Measurements from ENCODE around the gene CLDN10. TPM values are rescaled to one million over a fixed set of nuclear protein-coding genes. Genes with fewer than 3 reads are reported as not detected.

CLDN10 gene
- total RNA-seq, 4 donors from 2014 or later = 1.3 to 9.5 TPM; not detected in 2

GRCh38 chr13:95530178-95530577, 22.3 kb upstream of the CLDN10 start:
- peaks cover 0 to 8% (median 0%) of the 10 kb centered on the region in 4 donors for H3K27me3 ChIP-seq
- TF ChIP-seq CTCF (IDR thresholded peaks at IDR 0.05) (peak in 1 of 6 experiments; percentile 11), POLR2A (IDR thresholded peaks at IDR 0.05) (no peak)
- no peak overlapping the region for H3K4me3 ChIP-seq
- peak overlapping the region in 1 of 4 donors; percentile 44 for H3K27ac ChIP-seq
- WGBS, 2 donors = 4 to 23% methylated on average over 5 of the region's 5 CpGs
- no peaks in the 10 kb centered on the region for H3K36me3 ChIP-seq
- H3K4me1 ChIP-seq = peaks cover 5 to 26% (median 8%) of the 10 kb centered on the region in 3 donors
- no peaks in the 10 kb centered on the region for H3K9me3 ChIP-seq
- intact Hi-C loops (cut with DNase I) = no loop called here
- no peak for DNase-seq

- Histone ChIP-seq H3K27ac (no peak overlapping the region), H3K4me1 (peaks cover 9 to 47% (median 15%) of the 10 kb centered on the region in 3 donors), H3K36me3 (no peaks in the 10 kb centered on the region), H3K9me3 (no peaks in the 10 kb centered on the region), H3K27me3 (peaks cover 0 to 8% (median 0%) of the 10 kb centered on the region in 4 donors), H3K4me3 (no peak overlapping the region)
- DNase-seq = no peak
- TF ChIP-seq CTCF (IDR thresholded peaks at IDR 0.05) (no peak), POLR2A (IDR thresholded peaks at IDR 0.05) (no peak)
- intact Hi-C loops (cut with DNase I) = no loop called here
- WGBS, 2 donors = 66 to 75% methylated on average over 7 of the region's 7 CpGs
Observed at GRCh38 chr13:95533545-95534160, 18.9 kb upstream of the CLDN10 start.

GRCh38 chr13:95535243-95535642, 17.3 kb upstream of the CLDN10 start:
- no peak overlapping the region for H3K4me3 ChIP-seq
- H3K4me1 ChIP-seq = peaks cover 4 to 40% (median 12%) of the 10 kb centered on the region in 3 donors
- peaks cover 0 to 8% (median 0%) of the 10 kb centered on the region in 4 donors for H3K27me3 ChIP-seq
- 39 to 40% methylated on average over 3 of the region's 3 CpGs for WGBS, 2 donors
- H3K9me3 ChIP-seq = no peaks in the 10 kb centered on the region
- TF ChIP-seq POLR2A (IDR thresholded peaks at IDR 0.05) (no peak), CTCF (IDR thresholded peaks at IDR 0.05) (no peak)
- no peaks in the 10 kb centered on the region for H3K36me3 ChIP-seq
- DNase-seq = no peak
- H3K27ac ChIP-seq = peak overlapping the region in 3 of 4 donors; percentile 55 to 69 (median 60)
- intact Hi-C loops (cut with DNase I) = no loop called here

- no peak for DNase-seq
- Histone ChIP-seq H3K27ac (no peak overlapping the region), H3K9me3 (no peaks in the 10 kb centered on the region), H3K36me3 (no peaks in the 10 kb centered on the region), H3K27me3 (peaks cover 0 to 5% (median 0%) of the 10 kb centered on the region in 4 donors), H3K4me3 (no peak overlapping the region), H3K4me1 (peaks cover 4 to 48% (median 12%) of the 10 kb centered on the region in 3 donors)
- 8 to 13% methylated on average over 6 of the region's 6 CpGs for WGBS, 2 donors
- intact Hi-C loops (cut with DNase I) = no loop called here
- TF ChIP-seq CTCF (IDR thresholded peaks at IDR 0.05) (peak in 4 of 6 experiments; percentile 14 to 60 (median 32)), POLR2A (IDR thresholded peaks at IDR 0.05) (no peak)
Observed at GRCh38 chr13:95536632-95537241, 15.8 kb upstream of the CLDN10 start.

GRCh38 chr13:95540888-95541287, 11.6 kb upstream of the CLDN10 start:
- no peak for DNase-seq
- peaks cover 0 to 30% (median under 1%) of the 10 kb centered on the region in 3 donors for H3K4me1 ChIP-seq
- H3K36me3 ChIP-seq = no peaks in the 10 kb centered on the region
- no peaks in the 10 kb centered on the region for H3K9me3 ChIP-seq
- H3K4me3 ChIP-seq = no peak overlapping the region
- 30 to 36% methylated on average over 5 to 6 of the region's 6 CpGs for WGBS, 2 donors
- no peaks in the 10 kb centered on the region for H3K27me3 ChIP-seq
- H3K27ac ChIP-seq = no peak overlapping the region
- TF ChIP-seq CTCF (IDR thresholded peaks at IDR 0.05) (no peak), POLR2A (IDR thresholded peaks at IDR 0.05) (no peak)
- intact Hi-C loops (cut with DNase I) = loop anchor here (10.0 kb wide), 1 partner anchor 114 kb away; no protein-coding TSS in a partner anchor

Data from esophagus squamous epithelium (tissue), 5 donors.